Measurements from ENCODE around the gene BICD1. TPM values are rescaled to one million over a fixed set of nuclear protein-coding genes. Genes with fewer than 3 reads are reported as not detected.

The BICD1 gene
- total and polyA plus RNA-seq, 2 of the 13 experiments (the other 11 are each of a cell fraction or from before 2014, with no cell fraction given): 4.5 to 5.2 TPM

- intact Hi-C loops (cut with micrococcal nuclease; ENCODE audit: unreplicated experiment): no loop called here
- no peak for FAIRE-seq
- in situ Hi-C loops (cut with HindIII; ENCODE audit: extremely low pct_ligation_motif_present, low pct_unique_long_range_greater_than_20kb): loop anchor here (25.0 kb wide), 1 partner anchor 925 kb away; no protein-coding TSS in a partner anchor
- TF ChIP-seq RAD21 (CRISPR knock-in tag; IDR thresholded peaks at IDR 0.05) (peak; percentile 13; the same call in 1 of the 2 replicates), ARID3A (IDR thresholded peaks at IDR 0.05; ENCODE audit: low read depth, low read length) (peak; percentile 25; the same call in 1 of the 2 replicates), SETDB1 (CRISPR knock-in tag; IDR thresholded peaks at IDR 0.05; ENCODE audit: borderline replicate concordance) (no peak), STAG1 (CRISPR knock-in tag; IDR thresholded peaks at IDR 0.05) (peak; percentile 40), ZXDC (CRISPR knock-in tag; IDR thresholded peaks at IDR 0.05) (no peak), SMC3 (IDR thresholded peaks at IDR 0.05; ENCODE audit: low read length) (peak; percentile 69), HDAC1 (CRISPR knock-in tag; IDR thresholded peaks at IDR 0.05) (no peak), AGO1 (IDR thresholded peaks at IDR 0.05; ENCODE audit: low read depth, low read length, poor library complexity, severe bottlenecking) (no peak), SPEN (CRISPR knock-in tag; IDR thresholded peaks at IDR 0.05; ENCODE audit: low read depth) (no peak), ZZZ3 (CRISPR knock-in tag; IDR thresholded peaks at IDR 0.05; ENCODE audit: borderline replicate concordance) (no peak), NFKBIZ (CRISPR knock-in tag; IDR thresholded peaks at IDR 0.05) (no peak), GZF1 (CRISPR knock-in tag; IDR thresholded peaks at IDR 0.05) (no peak)
- TF ChIP-seq, protein P1, sequence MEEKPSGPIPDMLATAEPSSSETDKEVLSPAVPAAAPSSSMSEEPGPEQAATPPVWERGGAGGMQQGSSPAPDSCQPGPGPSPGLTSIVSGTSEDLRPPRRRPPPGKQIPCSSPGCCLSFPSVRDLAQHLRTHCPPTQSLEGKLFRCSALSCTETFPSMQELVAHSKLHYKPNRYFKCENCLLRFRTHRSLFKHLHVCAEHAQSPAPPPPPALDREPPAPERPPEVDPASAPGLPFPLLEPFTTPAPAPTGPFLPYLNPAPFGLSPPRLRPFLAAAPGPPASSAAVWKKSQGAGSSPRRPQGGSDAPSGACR (CRISPR knock-in tag; IDR thresholded peaks at IDR 0.05): no peak
- TF ChIP-seq, protein P2, sequence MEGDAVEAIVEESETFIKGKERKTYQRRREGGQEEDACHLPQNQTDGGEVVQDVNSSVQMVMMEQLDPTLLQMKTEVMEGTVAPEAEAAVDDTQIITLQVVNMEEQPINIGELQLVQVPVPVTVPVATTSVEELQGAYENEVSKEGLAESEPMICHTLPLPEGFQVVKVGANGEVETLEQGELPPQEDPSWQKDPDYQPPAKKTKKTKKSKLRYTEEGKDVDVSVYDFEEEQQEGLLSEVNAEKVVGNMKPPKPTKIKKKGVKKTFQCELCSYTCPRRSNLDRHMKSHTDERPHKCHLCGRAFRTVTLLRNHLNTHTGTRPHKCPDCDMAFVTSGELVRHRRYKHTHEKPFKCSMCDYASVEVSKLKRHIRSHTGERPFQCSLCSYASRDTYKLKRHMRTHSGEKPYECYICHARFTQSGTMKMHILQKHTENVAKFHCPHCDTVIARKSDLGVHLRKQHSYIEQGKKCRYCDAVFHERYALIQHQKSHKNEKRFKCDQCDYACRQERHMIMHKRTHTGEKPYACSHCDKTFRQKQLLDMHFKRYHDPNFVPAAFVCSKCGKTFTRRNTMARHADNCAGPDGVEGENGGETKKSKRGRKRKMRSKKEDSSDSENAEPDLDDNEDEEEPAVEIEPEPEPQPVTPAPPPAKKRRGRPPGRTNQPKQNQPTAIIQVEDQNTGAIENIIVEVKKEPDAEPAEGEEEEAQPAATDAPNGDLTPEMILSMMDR (CRISPR knock-in tag; IDR thresholded peaks at IDR 0.05): peak; percentile 45
- TF ChIP-seq, protein P3, sequence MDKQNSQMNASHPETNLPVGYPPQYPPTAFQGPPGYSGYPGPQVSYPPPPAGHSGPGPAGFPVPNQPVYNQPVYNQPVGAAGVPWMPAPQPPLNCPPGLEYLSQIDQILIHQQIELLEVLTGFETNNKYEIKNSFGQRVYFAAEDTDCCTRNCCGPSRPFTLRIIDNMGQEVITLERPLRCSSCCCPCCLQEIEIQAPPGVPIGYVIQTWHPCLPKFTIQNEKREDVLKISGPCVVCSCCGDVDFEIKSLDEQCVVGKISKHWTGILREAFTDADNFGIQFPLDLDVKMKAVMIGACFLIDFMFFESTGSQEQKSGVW (CRISPR knock-in tag; IDR thresholded peaks at IDR 0.05; ENCODE audit: borderline replicate concordance): no peak
These were observed 205.5 kb downstream of the BICD1 start for GRCh38 chr12:32312049-32312670.

More at GRCh38 chr12:32312049-32312670, 205.5 kb downstream of the BICD1 start:
- no peaks in the 10 kb centered on the region for H3K36me3 ChIP-seq (replicated peaks in 1 of 2; ENCODE audit: control insufficient read depth in 1 of 2, insufficient read depth in 2 of 2, low read length in 2 of 2)
- ATAC-seq: peak; percentile 47; the same call in 2 of the 3 replicates
- H2AFZ ChIP-seq (ENCODE audit: low read length): no peak overlapping the region
- BruUV-seq (replicated peaks): no TSS peak
- WGBS (ENCODE audit: low lambda C conversion rate): 97% methylated on average over 2 of the region's 2 CpGs
- H3K27ac ChIP-seq (ENCODE audit: extremely low read length, insufficient read depth, low read length): no peak overlapping the region
- no peak overlapping the region for H3K4me2 ChIP-seq (ENCODE audit: low read depth, low read length)
- H3K4me1 ChIP-seq (ENCODE audit: insufficient read depth, low read length): no peaks in the 10 kb centered on the region
- no peaks in the 10 kb centered on the region for H3K9me3 ChIP-seq (ENCODE audit: low read length)
- H4K20me1 ChIP-seq (ENCODE audit: insufficient read depth, low read length): no peaks in the 10 kb centered on the region
- peak; percentile 42 for DNase-seq (ENCODE audit: low spot score)
- no peak overlapping the region for H3K9ac ChIP-seq (ENCODE audit: insufficient read depth, low read depth, low read length)
- ChIA-PET CTCF (ENCODE audit: low intra/inter-chr PET ratio, low total read pairs) (interaction anchor here (0.6 to 1.5 kb wide), 5 partner anchors 51 to 659 kb away, joined by 3 to 6 read pairs (median 5); no protein-coding TSS in a partner anchor), POLR2A (interaction anchor here (1.2 kb wide), 1 partner anchor 659 kb away, joined by 5 read pairs; no protein-coding TSS in a partner anchor)
- H3K27me3 ChIP-seq (ENCODE audit: control insufficient read depth in 1 of 2, insufficient read depth in 2 of 2, low read length in 2 of 2): no peaks in the 10 kb centered on the region
- no peaks in the 10 kb centered on the region for H3K79me2 ChIP-seq (ENCODE audit: insufficient read depth, low read length)
- H3K4me3 ChIP-seq (replicated peaks in 1 of 3; ENCODE audit: insufficient read depth in 1 of 3, low read depth in 2 of 3, low read length in 3 of 3): no peak overlapping the region

Measured in HepG2 (cell line).